Measurements from ENCODE around the gene HNRNPU.

GRCh38 chr1:244836584-244836983 lies 27.8 kb downstream of the HNRNPU start:
- no peak for TF ChIP-seq YY1 (IDR thresholded peaks at IDR 0.05; ENCODE audit: low read depth)
- TF ChIP-seq REST (IDR thresholded peaks at IDR 0.05; ENCODE audit: low read depth, low read length) = no peak
- no peak for TF ChIP-seq CHD2 (IDR thresholded peaks at IDR 0.05; ENCODE audit: low read length, partially characterized antibody)
- TF ChIP-seq GABPA (IDR thresholded peaks at IDR 0.05; ENCODE audit: low read depth) = no peak
- TF ChIP-seq TAF1 (IDR thresholded peaks at IDR 0.05; ENCODE audit: borderline replicate concordance, low read depth, low read length) = no peak
- TF ChIP-seq, protein P1, sequence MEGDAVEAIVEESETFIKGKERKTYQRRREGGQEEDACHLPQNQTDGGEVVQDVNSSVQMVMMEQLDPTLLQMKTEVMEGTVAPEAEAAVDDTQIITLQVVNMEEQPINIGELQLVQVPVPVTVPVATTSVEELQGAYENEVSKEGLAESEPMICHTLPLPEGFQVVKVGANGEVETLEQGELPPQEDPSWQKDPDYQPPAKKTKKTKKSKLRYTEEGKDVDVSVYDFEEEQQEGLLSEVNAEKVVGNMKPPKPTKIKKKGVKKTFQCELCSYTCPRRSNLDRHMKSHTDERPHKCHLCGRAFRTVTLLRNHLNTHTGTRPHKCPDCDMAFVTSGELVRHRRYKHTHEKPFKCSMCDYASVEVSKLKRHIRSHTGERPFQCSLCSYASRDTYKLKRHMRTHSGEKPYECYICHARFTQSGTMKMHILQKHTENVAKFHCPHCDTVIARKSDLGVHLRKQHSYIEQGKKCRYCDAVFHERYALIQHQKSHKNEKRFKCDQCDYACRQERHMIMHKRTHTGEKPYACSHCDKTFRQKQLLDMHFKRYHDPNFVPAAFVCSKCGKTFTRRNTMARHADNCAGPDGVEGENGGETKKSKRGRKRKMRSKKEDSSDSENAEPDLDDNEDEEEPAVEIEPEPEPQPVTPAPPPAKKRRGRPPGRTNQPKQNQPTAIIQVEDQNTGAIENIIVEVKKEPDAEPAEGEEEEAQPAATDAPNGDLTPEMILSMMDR (IDR thresholded peaks at IDR 0.05) = no peak
- no peak for TF ChIP-seq RAD21 (IDR thresholded peaks at IDR 0.05; ENCODE audit: low read length)
- TF ChIP-seq, protein P2, sequence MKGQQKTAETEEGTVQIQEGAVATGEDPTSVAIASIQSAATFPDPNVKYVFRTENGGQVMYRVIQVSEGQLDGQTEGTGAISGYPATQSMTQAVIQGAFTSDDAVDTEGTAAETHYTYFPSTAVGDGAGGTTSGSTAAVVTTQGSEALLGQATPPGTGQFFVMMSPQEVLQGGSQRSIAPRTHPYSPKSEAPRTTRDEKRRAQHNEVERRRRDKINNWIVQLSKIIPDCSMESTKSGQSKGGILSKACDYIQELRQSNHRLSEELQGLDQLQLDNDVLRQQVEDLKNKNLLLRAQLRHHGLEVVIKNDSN (IDR thresholded peaks at IDR 0.05; ENCODE audit: borderline replicate concordance, low read depth) = no peak
- no peak for TF ChIP-seq EP300 (IDR thresholded peaks at IDR 0.05; ENCODE audit: borderline replicate concordance in 1 of 2, low read depth in 1 of 2, low read length in 1 of 2)
- TF ChIP-seq TEAD4 (IDR thresholded peaks at IDR 0.05; ENCODE audit: borderline replicate concordance, insufficient read depth) = no peak

Measured in SK-N-SH (cell line).